Measurements from ENCODE around the gene TEX9.
A peak's percentile ranks its signal among the peaks of the same experiment; 100 is the strongest.
"Not testable (repeated sequence)": the region's sequence is repeated elsewhere in the genome, so short reads cannot be mapped to it uniquely, and the experiment has no call there.

The TEX9 gene

GRCh38 chr15:56365075-56365711 lies at the start of gene TEX9:
Gene TEX9, plus strand, starts transcription at chr15:56365426. Its CDS starts 25 bp downstream, at chr15:56365451.
- DNase-seq, result peak; percentile 20

DNA sequence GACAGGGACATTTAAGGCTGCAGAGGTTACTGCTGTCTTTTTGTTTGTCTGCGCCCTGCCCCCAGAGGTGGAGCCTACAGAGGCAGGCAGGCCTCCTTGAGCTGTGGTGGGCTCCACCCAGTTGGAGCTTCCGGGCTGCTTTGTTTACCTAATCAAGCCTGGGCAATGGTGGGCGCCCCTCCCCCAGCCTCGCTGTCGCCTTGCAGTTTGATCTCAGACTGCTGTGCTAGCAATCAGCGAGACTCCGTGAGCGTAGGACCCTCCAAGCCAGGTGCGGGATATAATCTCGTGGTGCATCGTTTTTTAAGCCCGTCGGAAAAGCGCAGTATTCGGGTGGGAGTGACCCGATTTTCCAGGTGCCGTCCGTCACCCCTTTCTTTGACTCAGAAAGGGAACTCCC lies 48.7 kb upstream of the TEX9 start:
- not testable (repeated sequence) for DNase-seq

- no peak for DNase-seq
Observed at GRCh38 chr15:56320316-56320715, 44.9 kb upstream of the TEX9 start.

- DNase-seq, result no peak
Observed at GRCh38 chr15:56320861-56321260, 44.4 kb upstream of the TEX9 start.

DNA sequence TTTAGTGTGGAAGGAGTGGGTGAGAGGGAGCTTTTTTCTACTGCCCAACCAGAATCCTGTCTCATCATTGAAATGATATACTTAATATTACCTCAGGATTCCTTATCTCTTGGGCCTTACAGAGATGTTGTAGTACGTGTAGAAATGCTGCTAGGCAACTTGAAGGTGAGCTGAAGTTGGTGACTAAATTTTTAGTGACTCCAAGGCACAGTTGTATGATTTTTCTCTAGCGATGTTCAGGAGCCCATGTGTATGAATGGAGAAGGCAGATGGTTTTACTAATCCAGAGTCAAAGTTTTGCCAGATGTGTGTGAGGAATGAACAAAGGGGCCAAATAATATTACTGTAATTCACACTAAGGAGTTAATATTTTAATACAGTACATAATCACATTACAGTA lies 42.8 kb upstream of the TEX9 start:
- no peak for DNase-seq

GRCh38 chr15:56323435-56323834 lies 41.8 kb upstream of the TEX9 start:
- no peak for DNase-seq

GRCh38 chr15:56325186-56325585 lies 40.0 kb upstream of the TEX9 start:
- DNase-seq, result no peak

DNA sequence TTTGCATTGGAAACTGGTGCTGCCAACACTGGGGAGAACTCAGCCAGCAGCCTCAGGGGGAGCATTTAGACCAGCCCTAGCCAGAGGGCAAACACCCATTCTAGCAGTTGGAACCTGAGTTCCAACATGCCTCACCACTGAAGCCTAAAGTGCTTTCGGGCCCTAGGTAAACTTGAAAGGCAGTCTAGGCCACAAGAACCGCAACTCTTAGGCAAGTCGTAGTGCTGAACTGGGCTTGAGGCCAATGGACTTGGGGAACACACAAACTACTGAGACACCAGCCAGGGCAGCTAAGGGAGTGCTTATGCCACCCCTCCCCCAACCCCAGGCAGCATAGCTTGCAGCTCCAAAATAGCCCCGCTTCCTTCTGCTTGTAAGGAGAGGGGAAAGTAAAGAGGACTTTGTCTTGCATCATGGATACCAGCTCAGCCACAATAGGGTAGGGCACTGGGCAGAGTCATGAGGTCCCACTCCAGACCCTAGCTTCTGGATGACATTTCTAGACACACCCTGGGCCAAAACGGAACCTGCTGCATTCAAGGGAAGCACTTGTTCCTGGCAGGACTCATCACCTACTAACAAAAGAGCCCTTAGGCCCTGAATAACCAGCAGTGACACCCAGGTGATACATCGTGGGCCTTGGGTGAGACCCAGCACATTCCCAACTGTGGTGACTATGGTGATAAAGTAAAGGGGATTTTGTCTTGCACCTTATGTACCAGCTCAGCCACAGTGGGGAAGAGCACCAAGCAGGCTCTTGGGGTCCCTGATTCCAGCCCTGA lies 37.3 kb upstream of the TEX9 start:
- DNase-seq, result no peak

DNA sequence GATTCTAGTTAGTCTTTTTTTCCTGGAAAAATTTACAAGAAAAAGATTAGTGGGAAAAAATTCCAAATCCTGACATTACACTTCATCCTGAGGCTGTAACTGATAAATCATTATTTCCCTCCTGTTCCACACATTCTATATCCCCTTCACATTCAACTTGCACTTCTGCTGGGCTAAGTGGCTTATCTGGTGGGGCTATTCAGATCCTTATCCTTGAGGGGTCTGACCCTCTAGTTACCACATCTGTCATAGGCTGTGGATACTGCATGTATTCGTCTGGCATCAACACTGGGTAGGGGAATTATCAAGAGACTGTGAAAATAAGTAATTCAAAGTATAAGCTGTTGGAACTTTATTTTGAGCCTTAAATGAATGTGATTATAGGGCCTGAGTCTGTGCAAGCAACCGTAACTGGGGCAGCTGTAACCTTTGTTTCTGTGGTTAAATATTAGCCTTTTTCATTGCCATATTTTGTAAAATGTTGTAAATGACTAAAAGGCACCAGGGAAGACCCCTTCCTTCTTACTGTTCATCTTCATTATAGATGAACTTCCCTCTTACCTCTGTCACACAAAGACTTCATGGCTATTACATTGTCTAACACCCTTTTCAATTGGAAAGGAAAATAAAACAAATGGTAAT lies 28.0 kb upstream of the TEX9 start:
- peak; percentile 81 for DNase-seq

DNA sequence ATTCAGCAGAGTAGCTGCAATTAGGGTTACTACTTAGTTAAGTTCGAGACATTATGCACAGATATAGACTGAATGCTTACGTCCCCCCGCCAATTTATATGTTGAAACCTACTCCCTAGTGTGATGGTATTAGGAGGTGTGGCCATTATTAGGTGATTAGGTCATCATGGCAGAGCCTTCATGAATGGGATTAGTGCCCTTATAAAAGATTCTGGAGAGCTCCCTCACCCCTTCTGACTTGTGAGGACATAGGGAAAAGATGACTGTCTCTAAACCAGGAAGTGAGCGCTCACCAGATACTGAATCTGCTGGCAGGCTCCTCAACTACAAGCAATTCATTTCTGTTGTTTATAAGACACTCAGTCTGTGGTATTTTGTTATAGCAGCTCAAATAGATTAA lies 25.6 kb upstream of the TEX9 start:
- DNase-seq, result no peak

DNA sequence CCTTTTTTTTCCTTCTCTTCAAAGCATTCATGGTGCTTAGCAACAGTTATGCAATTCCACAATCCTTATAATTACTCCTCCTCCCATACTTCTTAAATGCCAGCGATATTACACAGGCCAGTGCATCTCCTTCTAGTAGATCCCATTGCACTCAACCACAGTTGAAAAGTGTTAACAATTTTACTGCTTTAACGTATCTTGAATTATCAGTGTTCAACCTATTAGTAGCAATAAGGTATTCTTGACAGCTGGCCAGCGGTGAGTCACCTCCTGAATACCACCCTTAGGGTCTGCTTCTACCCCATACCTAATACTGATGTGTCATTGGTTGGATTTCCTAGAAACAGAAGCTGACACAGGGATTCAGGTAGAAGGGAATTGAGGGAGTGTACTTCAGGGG lies 24.0 kb upstream of the TEX9 start:
- DNase-seq, result no peak

DNA sequence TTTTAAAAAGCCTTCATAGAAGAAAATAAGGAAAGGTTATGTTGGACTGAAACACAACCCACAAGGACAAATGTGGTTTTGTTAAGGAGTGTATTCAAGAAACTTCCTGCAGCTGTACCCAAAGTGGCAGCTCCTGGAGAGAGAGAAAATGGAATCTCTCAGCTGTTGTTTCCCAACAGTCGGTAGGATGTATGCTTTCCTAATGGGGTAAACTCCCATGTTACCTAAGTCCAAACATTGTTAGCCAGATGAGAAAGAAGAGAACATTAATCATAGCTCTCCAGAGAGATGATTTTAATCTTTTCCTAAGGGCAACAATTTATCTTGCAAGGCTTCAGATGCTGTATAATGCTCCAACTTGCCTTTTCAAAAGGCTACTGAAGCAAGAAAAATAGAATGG lies 22.6 kb upstream of the TEX9 start:
- DNase-seq, result no peak

- no peak for DNase-seq
Observed at GRCh38 chr15:56343879-56344278, 21.3 kb upstream of the TEX9 start.

GRCh38 chr15:56344336-56344735 lies 20.9 kb upstream of the TEX9 start:
- DNase-seq, result no peak

GRCh38 chr15:56346414-56346813 lies 18.8 kb upstream of the TEX9 start:
- no peak for DNase-seq

- DNase-seq, result no peak
Observed at GRCh38 chr15:56349554-56349953, 15.7 kb upstream of the TEX9 start.

GRCh38 chr15:56351353-56351752 lies 13.9 kb upstream of the TEX9 start:
- DNase-seq, result no peak

GRCh38 chr15:56351957-56352506 lies 13.2 kb upstream of the TEX9 start:
- no peak for DNase-seq

- no peak for DNase-seq
Observed at GRCh38 chr15:56353119-56353518, 12.1 kb upstream of the TEX9 start.

GRCh38 chr15:56353740-56354139 lies 11.5 kb upstream of the TEX9 start:
- DNase-seq, result no peak

DNA sequence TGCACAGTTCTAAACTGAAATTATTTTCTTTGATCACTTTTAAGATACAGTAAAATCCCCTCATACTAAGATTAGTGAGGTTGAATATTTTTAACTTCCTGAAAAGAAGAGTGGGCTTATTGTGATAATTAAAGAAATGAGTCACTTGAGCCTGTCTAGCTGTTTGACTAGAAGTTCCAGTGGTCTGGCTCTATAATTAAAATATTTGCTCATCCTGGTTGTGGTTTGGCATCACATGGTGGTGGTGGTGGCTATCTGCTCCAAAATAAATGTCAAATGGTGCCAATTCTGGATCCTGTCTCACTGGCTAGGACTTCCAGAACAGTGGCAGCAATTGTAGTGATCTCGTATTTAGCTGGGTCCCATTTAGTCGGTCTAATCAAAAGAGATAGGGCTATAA lies 8.6 kb upstream of the TEX9 start:
- DNase-seq, result no peak

- no peak for DNase-seq
Observed at GRCh38 chr15:56358604-56359003, 6.6 kb upstream of the TEX9 start.

DNA sequence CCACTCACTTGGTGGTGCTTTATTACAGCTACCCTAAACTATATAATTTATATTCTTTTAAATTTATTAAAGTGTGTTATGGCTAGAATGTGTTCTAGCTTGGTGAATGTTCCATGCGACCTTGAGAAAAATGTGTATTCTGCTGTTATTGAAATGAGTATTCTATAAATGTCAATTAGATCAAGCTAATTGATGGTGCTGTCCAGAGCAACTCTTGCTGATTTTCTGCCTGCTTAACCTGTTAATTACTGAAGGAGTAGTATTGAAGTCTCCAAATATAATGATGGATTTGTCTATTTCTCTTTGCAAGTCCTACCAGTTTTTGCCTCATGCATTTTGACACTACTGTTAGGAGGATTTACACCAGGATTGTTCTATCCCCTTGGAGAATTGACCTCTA lies 3.2 kb upstream of the TEX9 start:
- no peak for DNase-seq

- no peak for DNase-seq
Observed at GRCh38 chr15:56366211-56366610, 985 bp downstream of the TEX9 start.

Measured in NCI-H524 treated with DMSO at 0.1 percent for 48 hours (cell line).